H9 (cell line): ENCODE data around the gene KLF16. TPM values are rescaled to one million over a fixed set of nuclear protein-coding genes. Genes with fewer than 3 reads are reported as not detected.

Source experiments
- DNase-seq: peaks from one replicate; pipeline ENCODE4 v3.0.0-alpha.2; 2017
- H2AFZ ChIP-seq: one replicate; pipeline ENCODE4 v1.6.1; 2013; ENCODE audit warnings: mild to moderate bottlenecking, low read length, control low read depth, moderate library complexity
- H2AK5ac ChIP-seq: 2 replicates; pipeline ENCODE4 v1.6.1; 2013; ENCODE audit warnings: low read length, control low read depth, mixed read lengths; ENCODE audit not compliant: insufficient read length
- H2BK120ac ChIP-seq: one replicate; pipeline ENCODE4 v1.6.1; 2013; ENCODE audit warnings: low read depth, mild to moderate bottlenecking, low read length, control low read depth, inconsistent platforms; ENCODE audit not compliant: poor library complexity, severe bottlenecking
- H2BK12ac ChIP-seq: 2 replicates; pipeline ENCODE4 v1.6.1; 2013; ENCODE audit warnings: low read length, control low read depth, mixed read lengths, low read depth; ENCODE audit not compliant: insufficient read length
- H2BK15ac ChIP-seq: 2 replicates; pipeline ENCODE4 v1.6.1; 2013; ENCODE audit warnings: low read depth, low read length, control low read depth
- H2BK20ac ChIP-seq: one replicate; pipeline ENCODE4 v1.6.1; 2013; ENCODE audit warnings: low read depth, mild to moderate bottlenecking, low read length, control low read depth, inconsistent platforms; ENCODE audit not compliant: poor library complexity, severe bottlenecking
- H2BK5ac ChIP-seq: 2 replicates; pipeline ENCODE4 v1.6.1; 2013; ENCODE audit warnings: low read length, control low read depth, mixed read lengths; ENCODE audit not compliant: insufficient read length
- H3K14ac ChIP-seq: 2 replicates; pipeline ENCODE4 v1.6.1; 2013; ENCODE audit warnings: low read length, control low read depth; ENCODE audit not compliant: insufficient read depth
- H3K18ac ChIP-seq: 2 replicates; pipeline ENCODE4 v1.6.1; 2013; ENCODE audit warnings: low read depth, mild to moderate bottlenecking, mixed read lengths, low read length, control low read depth; ENCODE audit not compliant: insufficient read length
- H3K23ac ChIP-seq: 2 replicates; pipeline ENCODE4 v1.6.1; 2013; ENCODE audit warnings: low read length, control low read depth, mixed read lengths, low read depth; ENCODE audit not compliant: insufficient read length
- H3K23me2 ChIP-seq: 2 replicates; pipeline ENCODE4 v1.6.1; 2013; ENCODE audit warnings: low read depth, mild to moderate bottlenecking, mixed read lengths, low read length, control low read depth; ENCODE audit not compliant: insufficient read length, poor library complexity, severe bottlenecking
- H3K27ac ChIP-seq: 2 replicates; pipeline ENCODE4 v1.5.1; 2013; ENCODE audit warnings: low read length, control low read depth, mixed read lengths, low read depth; ENCODE audit not compliant: insufficient read length
- H3K27me3 ChIP-seq: 2 replicates; pipeline ENCODE4 v1.6.1; 2013; ENCODE audit warnings: low read length, control low read depth, inconsistent platforms; ENCODE audit not compliant: insufficient read depth
- H3K4ac ChIP-seq: 2 replicates; pipeline ENCODE4 v1.6.1; 2013; ENCODE audit warnings: low read depth, mild to moderate bottlenecking, control low read depth, inconsistent platforms, low read length, moderate library complexity
- H3K4me1 ChIP-seq: 2 replicates; pipeline ENCODE4 v1.6.1; 2013; ENCODE audit warnings: low read length, control low read depth, inconsistent platforms; ENCODE audit not compliant: insufficient read depth
- H3K4me2 ChIP-seq: 2 replicates; pipeline ENCODE4 v1.6.1; 2013; ENCODE audit warnings: low read length, control low read depth, mixed read lengths; ENCODE audit not compliant: insufficient read length, insufficient read depth
- H3K56ac ChIP-seq: 2 replicates; pipeline ENCODE4 v1.6.1; 2013; ENCODE audit warnings: low read depth, mild to moderate bottlenecking, mixed read lengths, low read length, control low read depth; ENCODE audit not compliant: insufficient read length
- H3K79me1 ChIP-seq: 2 replicates; pipeline ENCODE4 v1.6.1; 2013; ENCODE audit warnings: low read depth, mild to moderate bottlenecking, moderate library complexity, low read length, control low read depth, inconsistent platforms; ENCODE audit not compliant: insufficient read depth, poor library complexity, severe bottlenecking
- H3K79me2 ChIP-seq: 2 replicates; pipeline ENCODE4 v1.6.1; 2013; ENCODE audit warnings: low read length, control low read depth, inconsistent platforms; ENCODE audit not compliant: insufficient read depth
- H3K9ac ChIP-seq: 2 replicates; pipeline ENCODE4 v1.6.1; 2013; ENCODE audit warnings: low read length, control low read depth, mixed read lengths; ENCODE audit not compliant: insufficient read length; ENCODE audit errors: extremely low read depth
- H3K9me3 ChIP-seq: one replicate; pipeline ENCODE4 v1.6.1; 2013; ENCODE audit warnings: low read depth, low read length, inconsistent platforms; ENCODE audit not compliant: control insufficient read depth
- H3T11ph ChIP-seq: one replicate; pipeline ENCODE4 v1.6.1; 2013; ENCODE audit warnings: mild to moderate bottlenecking, low read length, control low read depth, inconsistent platforms
- H4K20me1 ChIP-seq: one replicate; pipeline ENCODE4 v1.6.1; 2013; ENCODE audit not compliant: control insufficient read depth, insufficient read length, insufficient read depth
- H4K5ac ChIP-seq: 2 replicates; pipeline ENCODE4 v1.6.1; 2013; ENCODE audit warnings: low read depth, mild to moderate bottlenecking, mixed read lengths, low read length, control low read depth; ENCODE audit not compliant: insufficient read length
- H4K8ac ChIP-seq: replicated peaks from 2 replicates; pipeline ENCODE4 v1.6.1; 2013; ENCODE audit warnings: low read length, control low read depth, mixed read lengths, low read depth; ENCODE audit not compliant: insufficient read length
- H4K91ac ChIP-seq: 2 replicates; pipeline ENCODE4 v1.6.1; 2013; ENCODE audit warnings: low read depth, mild to moderate bottlenecking, moderate library complexity, mixed read lengths, low read length, control low read depth; ENCODE audit not compliant: insufficient read length
- H3K27ac Mint-ChIP-seq, 3 experiments: 2 replicates in 2 of 3; 3 replicates in 1 of 3; pipeline ENCODE4 v1.8.0; 2020 to 2021; ENCODE audit warnings: mixed read lengths in 3 of 3, mild to moderate bottlenecking in 1 of 3, moderate library complexity in 1 of 3
- H3K27me3 Mint-ChIP-seq: 2 replicates; pipeline ENCODE4 v1.8.0; 2021; ENCODE audit warnings: low read depth, mild to moderate bottlenecking, moderate library complexity, mixed read lengths
- H3K36me3 Mint-ChIP-seq, 3 experiments: 2 replicates in 2 of 3; 3 replicates in 1 of 3; pipeline ENCODE4 v1.8.0; 2020 to 2021; ENCODE audit warnings: low read depth in 3 of 3, mixed read lengths in 3 of 3; ENCODE audit not compliant: insufficient read depth in 1 of 3
- H3K4me1 Mint-ChIP-seq, 2 experiments: 2 replicates each; pipeline ENCODE4 v1.8.0; 2020; ENCODE audit warnings: mixed read lengths in 2 of 2
- H3K4me3 Mint-ChIP-seq, 2 experiments: 2 replicates in 1 of 2; 3 replicates in 1 of 2; pipeline ENCODE4 v1.8.0; 2020 to 2021; ENCODE audit warnings: mild to moderate bottlenecking in 2 of 2, mixed read lengths in 2 of 2, moderate library complexity in 1 of 2
- H3K9me3 Mint-ChIP-seq, 2 experiments: 2 replicates in 1 of 2; 3 replicates in 1 of 2; pipeline ENCODE4 v1.8.0; 2020; ENCODE audit warnings: mild to moderate bottlenecking in 2 of 2, mixed read lengths in 2 of 2, moderate library complexity in 1 of 2
- CTCF ChIP-seq: fragments of 200-600 bp; sonication (generic); conservative IDR thresholded peaks from 3 replicates; pipeline ENCODE4 v1.8.0; 2021; ENCODE audit warnings: antibody characterized with exemption, mild to moderate bottlenecking
- WGBS: extraction: QIAGEN DNeasy Blood & Tissue Kit; methylation state at CpG from one replicate; pipeline ENCODE4 v1.1.7; 2013; ENCODE audit warnings: missing lambda C conversion rate, low lambda C conversion rate, mixed read lengths; ENCODE audit not compliant: insufficient read length; ENCODE audit errors: extremely low coverage; 5-methylcytosine and 5-hydroxymethylcytosine counted together
- total RNA-seq: library from RNA; stranded (reverse); gene quantifications from 2 replicates; pipeline ENCODE4 v1.2.1, GENCODE V29; 2021

KLF16 gene
- total RNA-seq, 1 experiment from 2014 or later: 66.8 TPM

DNA sequence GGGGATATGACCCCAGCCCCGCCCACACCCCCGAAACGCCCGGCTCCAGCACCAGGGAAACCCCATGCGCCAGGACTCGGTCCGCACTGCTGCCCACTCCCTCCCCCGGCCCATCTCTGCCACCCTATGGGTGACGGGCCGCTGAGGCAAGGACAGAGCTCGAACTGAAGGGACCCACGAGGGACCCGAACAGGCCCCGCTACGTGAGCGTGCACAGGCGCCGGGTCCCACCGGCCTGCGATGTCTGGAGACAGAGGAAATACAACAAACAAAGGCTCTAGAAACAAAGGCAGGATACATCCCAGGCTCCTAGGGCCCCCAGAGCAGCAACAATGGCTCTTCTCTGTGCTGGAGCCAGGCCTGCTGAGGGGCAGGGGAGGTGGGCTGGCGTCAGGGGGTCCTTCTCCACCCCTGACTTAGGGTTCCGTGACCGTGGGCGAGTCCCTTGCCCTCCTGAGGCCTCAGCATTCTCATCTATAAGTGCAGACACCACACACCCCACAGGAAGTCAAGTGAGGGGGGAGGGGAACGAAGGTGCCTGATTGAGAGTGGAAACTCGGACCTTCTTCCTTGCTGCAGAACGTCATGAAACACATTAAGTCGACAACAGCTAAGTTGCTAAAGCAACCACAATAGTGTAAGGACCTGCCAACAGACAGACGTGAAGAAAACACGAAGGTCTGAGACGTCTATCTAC lies 18.9 kb upstream of the KLF16 start:
- DNase-seq: peak; percentile 25

More for the DNA sequence above, 18.9 kb upstream of the KLF16 start:
- TF ChIP-seq CTCF: no peak
- H3K9ac ChIP-seq: no peak overlapping the region
- peaks cover 11% of the 10 kb centered on the region; the same call in 1 of the 2 replicates for H3K4me1 ChIP-seq
- Mint-ChIP-seq H3K9me3 (no peaks in the 10 kb centered on the region; a peak in 1 of 5 replicates), H3K4me3 (peak overlapping the region; percentile 57 to 95; a peak in 3 of 5 replicates), H3K4me1 (peaks cover 29% of the 10 kb centered on the region in 2 experiments), H3K27ac (peak overlapping the region in 2 of 3 experiments; percentile 22 to 90; a peak in 2 of 7 replicates), H3K27me3 (peaks cover 2% of the 10 kb centered on the region; the same call in 1 of the 2 replicates), H3K36me3 (0 out of 7 replicates have a peak, but pooled peaks cover 0 to 4% (median 0%) of the 10 kb centered on the region in 3 experiments)
- no peaks in the 10 kb centered on the region for H4K20me1 ChIP-seq
- H3K27me3 ChIP-seq: no peaks in the 10 kb centered on the region
- no peak overlapping the region for H3K4me2 ChIP-seq
- H4K91ac ChIP-seq: no peak overlapping the region
- H3K27ac ChIP-seq: no peak overlapping the region
- no peak overlapping the region for H4K8ac ChIP-seq
- H2BK12ac ChIP-seq: no peak overlapping the region
- no peak overlapping the region for H2AFZ ChIP-seq
- no peaks in the 10 kb centered on the region for H3K9me3 ChIP-seq
- H2BK15ac ChIP-seq: no peak overlapping the region
- H2BK20ac ChIP-seq: no peak overlapping the region
- H2BK120ac ChIP-seq: no peak overlapping the region
- peaks cover 12% of the 10 kb centered on the region; the same call in 1 of the 2 replicates for H3K79me2 ChIP-seq
- no peak overlapping the region for H3K23ac ChIP-seq
- peaks cover 23% of the 10 kb centered on the region for H3K79me1 ChIP-seq
- no peak overlapping the region for H2BK5ac ChIP-seq
- no peak overlapping the region; the same call in 1 of the 2 replicates for H3K14ac ChIP-seq
- no peak overlapping the region for H4K5ac ChIP-seq
- H2AK5ac ChIP-seq: no peak overlapping the region
- H3K18ac ChIP-seq: no peak overlapping the region
- no CpG with 5 or more reads among the region's 31 CpGs for WGBS
- H3K23me2 ChIP-seq: peaks cover 9% of the 10 kb centered on the region
- H3K56ac ChIP-seq: no peak overlapping the region
- H3T11ph ChIP-seq: no peak overlapping the region
- H3K4ac ChIP-seq: no peak overlapping the region
